NCI-H1694 treated with DMSO at 0.1 percent for 48 hours (cell line): ENCODE measurements around the gene WFDC12.
"Not testable (repeated sequence)": the region's sequence is repeated elsewhere in the genome, so short reads cannot be mapped to it uniquely, and the experiment has no call there.

Experiments
- DNase-seq: peaks from one replicate; lab custom pipeline; 2025; lab: John Stamatoyannopoulos, UW

The WFDC12 gene, protein sequence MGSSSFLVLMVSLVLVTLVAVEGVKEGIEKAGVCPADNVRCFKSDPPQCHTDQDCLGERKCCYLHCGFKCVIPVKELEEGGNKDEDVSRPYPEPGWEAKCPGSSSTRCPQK

DNA sequence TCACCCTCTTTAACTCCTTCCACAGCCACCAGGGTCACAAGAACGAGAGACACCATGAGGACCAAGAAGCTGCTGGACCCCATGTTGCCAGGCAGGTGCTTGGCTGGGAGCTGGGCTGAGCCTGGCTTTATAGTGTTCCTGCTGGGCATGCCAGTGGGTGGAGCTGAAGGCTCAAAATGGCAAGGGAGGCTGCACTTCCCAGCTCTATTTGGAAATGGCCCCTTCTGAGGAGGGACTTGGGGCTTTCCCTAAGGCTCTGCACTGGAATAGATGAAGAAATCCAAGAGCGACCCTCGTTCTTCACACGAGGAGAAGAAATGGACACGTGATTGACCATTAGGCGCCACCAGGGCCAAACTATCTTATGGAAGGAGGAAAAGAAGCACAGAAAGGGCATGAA is at the start of gene WFDC12:
Gene WFDC12, minus strand, starts transcription at position 101 of the 400 bp plus-strand sequence. Its CDS starts 18 bp downstream, at position 83.
- no peak for DNase-seq

DNA sequence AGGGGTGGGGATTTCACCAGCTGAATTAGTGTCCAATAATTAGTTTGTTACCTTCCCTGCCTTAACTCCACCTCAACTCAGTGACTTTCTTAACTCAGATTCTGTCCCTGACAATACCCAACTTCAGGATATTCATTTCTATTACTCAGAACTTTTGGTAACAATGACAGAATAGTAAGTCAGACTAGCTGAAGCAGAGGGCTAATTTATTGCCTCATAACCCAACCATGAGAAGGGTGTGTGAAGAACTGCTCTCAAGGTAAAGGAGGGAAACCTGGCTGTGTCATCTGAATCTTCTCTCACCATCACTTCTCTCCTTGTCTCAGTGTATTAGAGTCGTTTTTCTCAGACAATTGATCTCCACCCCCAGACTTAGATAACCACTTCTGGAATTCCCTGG is 49.3 kb upstream of the WFDC12 start:
- no peak for DNase-seq

DNA sequence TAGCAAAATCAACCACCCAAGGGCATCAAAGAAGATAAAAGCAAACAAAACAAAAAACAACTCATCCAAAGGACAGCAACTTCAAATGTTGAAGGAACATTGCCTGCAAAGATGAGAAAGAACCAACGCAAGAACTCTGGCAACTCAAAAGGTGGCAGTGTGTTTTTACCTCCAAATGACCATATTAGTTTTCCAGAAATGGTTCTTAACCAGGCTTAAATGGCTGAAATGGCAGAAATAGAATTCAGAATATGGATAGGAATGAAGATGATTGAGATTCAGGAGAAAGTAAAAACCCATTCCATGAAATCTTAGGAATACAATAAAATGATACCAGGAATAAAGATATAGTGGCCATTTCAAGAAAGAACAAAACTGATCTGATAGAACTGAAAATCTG is 40.6 kb upstream of the WFDC12 start:
- DNase-seq: no peak

DNA sequence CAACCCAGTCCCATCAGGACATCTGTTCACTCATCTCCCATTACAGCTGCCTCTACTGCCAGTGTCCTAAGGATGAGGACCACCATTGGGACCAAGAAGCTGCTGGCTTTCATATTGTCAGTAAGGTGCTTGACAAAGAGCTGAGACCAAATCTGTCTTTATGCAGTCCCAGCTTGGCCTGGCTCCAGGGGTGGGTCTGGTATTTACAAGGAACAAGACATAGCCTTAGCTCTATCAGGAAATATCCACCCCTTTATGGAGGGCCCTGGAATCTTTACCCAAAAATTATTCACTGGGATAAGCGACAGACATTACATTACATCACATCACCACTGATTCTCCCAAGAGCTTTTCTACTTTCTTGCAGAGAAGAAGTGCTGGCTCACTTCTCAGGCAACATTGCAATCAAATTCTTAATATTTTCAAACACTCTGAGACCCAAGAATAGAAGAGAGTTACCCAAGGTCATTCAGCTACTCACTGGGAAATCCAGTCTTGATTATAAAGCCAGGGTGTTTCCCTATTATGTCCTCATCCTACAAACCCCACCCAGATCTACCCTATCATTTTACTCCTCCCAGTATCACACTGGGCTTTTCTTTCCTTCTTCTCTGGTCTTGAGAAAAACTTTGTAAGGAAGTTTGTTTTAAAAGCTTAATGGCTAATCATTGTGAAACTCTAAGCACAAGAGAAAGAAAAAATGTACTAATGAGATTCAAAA is 39.0 kb upstream of the WFDC12 start:
- DNase-seq: no peak

DNA sequence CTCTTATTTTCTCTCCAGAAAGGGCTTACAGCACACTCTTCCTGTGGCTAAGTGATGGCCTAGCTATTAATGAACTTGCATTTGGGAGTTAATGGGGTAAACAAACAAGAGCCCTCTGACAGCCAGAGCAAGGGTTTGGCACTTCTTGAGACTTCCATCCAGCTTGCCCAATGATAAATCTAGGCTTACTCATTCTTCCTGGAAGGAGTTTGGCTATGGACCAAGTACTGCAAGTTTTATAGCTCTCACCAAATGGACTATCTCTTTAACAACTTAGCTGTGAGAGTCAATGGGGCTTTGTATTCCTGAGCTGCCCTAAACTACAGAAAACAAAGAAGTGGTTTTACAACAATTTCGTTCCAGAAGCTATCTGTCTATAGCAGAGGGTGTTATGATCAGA is 33.7 kb upstream of the WFDC12 start:
- DNase-seq: no peak

DNA sequence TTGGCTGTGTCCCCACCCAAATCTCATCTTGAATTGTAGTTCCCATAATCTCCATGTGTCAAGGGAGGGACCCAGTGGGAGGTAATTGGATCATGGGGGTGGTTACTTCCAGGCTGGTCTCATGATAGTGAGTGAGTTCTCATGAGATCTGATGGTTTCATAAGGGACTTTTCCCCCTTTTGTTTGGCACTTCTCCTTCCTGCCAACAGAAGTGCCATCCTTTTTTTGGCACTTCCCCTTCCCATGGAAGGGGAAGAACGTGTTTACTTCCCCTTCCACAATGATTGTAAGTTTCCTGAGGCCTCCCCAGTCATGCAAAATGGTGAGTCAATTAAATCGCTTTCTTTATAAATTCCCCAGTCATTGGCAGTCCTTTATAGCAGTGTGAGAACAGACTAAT is 32.4 kb upstream of the WFDC12 start:
- DNase-seq: no peak

DNA sequence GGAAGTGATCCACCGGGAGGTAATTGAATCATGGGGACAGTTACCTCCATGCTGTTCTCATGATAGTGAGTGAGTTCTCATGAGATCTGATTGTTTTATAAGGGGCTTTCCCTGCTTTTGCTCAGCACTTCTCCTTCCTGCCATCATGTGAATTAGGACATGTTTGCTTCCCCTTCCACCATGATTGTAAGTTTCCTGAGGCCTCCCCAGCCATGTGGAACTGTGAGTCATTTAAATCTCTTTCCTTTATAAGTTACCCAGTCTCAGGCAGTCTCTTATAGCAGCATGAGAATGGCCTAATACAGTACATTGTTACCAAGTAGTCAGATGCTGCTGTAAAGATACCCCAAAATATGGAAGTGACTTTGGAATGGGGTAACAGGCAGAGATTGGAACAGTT is 30.5 kb upstream of the WFDC12 start:
- DNase-seq: not testable (repeated sequence)

DNA sequence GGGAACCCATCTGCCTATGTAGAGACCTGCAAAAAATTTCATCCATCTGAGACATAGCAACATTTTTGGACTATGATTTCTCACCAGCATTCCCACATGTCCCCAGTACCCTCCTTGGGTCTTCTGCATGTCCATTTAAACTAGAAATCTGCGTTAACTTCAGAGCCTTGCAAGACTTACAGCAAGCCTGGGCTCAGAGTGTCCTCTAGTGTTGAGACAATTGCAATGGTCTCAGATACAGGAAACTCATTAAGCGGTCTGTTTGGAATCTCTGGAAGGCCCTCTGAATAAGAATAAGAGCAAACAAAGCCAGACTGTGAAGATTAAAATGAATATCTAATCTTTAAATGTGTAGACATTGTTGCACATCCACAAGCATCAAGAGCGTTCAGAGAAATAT is 29.9 kb upstream of the WFDC12 start:
- no peak for DNase-seq

DNA sequence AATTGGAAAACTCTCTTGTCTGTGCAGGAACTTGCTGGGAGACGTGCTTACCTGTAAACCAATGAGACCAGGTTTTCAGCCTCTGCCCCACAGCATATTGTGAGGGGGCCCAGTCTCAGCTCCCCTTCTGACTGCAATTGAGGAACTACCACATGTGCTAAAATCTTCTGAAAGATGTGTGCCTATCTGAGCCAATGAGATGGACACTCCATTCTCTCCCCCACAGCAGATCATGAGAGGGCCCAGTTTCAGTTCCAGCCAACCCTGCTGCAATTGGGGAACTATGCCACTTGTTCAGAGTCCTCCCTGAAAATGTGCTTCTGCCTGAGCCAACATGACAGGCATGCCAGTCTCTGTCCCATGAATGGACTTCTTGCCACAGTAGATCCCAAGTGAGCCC is 29.5 kb upstream of the WFDC12 start:
- DNase-seq: no peak

DNA sequence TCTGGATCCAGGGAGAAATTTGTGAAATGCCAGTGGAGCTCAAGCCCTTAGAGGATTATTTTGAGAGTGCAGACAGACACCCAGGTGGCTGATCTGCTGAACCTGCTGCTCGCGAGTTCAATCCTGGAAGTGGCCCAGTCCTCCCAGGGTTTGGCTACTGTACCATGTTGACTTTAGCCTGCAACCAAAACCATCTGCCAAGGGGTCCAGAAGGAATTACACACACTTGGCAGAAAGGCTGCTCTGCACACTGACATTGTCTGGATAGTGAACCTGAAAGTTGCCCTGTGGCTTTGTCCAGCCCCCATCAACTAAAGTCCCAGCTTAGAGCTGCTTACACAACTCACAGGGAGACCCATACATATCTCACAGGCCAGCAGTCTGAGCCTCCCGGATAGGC is 28.9 kb upstream of the WFDC12 start:
- DNase-seq: no peak

DNA sequence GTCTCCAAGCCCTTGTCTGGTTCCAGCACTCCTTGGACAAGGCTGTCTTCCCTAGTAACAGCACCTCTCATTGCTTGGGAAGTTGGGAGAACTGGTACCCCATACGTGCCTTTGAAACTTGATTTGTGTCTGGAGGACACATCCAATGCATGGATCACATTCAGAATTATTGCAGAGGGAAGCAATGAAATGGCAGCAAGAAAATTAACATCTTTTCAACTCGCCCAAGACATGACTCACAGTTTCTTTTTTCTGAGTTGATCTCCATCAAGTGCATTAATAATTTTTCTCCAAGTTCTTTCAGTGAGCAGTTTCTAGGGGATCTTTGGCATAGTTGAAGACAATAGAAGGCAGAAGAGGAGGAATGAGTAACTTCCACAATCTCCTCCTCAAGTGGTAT is 28.1 kb upstream of the WFDC12 start:
- DNase-seq: no peak

DNA sequence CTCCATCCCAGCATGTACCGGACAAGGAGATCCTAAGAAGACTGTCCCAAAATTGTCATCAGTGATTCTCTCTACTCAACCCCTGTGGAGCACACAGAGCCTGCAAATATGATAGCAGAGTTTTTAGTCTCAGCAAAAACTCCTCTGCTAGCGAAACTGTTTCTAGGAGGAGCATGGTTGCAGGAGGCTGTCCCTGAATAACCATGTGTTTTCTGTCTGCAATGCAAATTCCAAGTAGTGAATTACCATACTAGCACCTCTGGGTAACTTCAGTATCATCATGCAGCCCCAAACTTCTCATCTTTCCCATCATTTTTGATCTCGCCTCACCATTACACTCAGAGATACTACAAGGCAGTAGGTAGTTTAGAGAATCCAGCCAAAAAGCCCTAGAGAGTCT is 24.8 kb upstream of the WFDC12 start:
- no peak for DNase-seq

DNA sequence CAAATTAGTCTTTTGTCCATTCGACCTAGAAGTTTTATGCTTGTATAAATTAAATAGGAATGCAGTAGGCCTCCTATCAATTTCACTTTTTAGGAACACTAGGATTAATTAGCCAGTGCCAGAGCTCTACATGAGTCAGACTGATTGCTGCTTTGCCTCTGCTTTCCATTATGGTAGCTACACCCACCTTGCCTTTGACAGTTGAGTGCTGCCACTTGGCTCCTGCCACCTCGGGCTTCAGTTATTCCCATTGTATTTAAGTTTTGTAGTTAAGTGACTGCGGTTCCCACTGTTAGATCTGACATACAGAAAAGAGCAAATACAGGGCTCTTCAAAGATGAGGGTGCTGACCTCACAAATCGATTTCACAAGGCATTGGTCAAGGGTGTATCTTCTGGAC is 16.6 kb upstream of the WFDC12 start:
- no peak for DNase-seq

DNA sequence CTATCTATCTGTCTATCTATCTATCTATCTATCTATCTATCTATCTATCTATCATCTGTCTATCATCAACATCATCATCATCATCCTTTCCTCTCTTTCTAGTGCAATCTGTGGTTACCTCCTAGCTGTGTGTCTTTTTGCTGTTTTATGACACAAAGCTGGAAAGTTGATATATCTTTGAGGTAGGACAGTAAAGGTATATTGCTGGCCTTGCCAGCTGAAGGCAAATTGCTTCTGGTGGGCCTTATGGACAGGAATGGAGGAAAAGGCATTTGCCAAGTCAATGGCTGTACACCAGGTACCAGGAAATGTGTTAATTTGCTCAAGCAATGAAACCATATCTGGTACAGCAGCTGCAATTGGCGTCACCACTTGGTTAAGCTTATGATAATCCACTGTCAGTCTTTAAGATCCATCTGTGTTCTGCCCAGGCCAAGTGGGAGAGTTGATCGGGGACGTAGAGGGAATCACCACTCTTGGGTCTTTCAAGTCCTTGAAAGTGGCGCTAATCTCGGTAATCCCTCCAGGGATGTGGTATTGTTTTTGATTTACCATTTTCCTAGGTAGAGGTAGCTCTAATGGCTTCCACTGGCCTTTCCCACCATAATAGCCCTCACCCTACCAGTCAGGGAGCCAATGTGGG is 15.6 kb upstream of the WFDC12 start:
- DNase-seq: not testable (repeated sequence)

DNA sequence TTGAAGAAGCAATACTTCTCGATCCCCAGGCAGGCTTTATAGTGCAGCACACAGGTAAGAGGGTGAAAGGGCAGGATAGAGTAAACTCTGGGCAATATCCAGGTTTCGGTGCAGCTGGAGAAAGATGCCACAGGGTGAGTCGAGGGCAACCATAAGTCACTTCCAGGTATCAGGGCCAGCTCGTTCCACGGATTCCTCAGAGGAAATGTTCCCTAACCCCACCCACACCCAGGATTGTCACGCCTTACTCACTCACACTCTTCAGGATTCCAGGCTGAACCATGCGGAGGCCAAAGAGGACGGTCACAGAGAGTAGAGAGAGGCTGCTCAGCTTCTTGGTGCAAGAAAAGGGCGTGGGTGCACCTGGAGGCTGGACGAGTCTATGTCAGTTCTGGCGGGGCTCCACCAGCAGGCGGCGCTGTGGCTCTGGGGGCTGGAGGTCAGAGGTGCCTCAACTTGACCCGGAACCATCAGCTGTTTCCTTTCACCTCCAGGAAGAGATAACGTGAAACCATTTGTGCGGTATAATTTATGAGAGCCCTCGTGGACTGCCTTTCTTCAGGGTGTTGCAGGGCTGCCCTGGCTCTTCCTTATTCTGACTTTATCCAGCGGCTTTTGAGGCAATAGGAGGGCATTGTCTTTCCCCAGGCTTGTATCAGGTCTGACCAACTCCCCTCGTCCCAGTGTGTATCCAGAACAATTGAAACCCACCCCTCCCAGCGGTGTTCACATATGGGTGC is 14.5 kb upstream of the WFDC12 start:
- DNase-seq: peak; percentile 1

DNA sequence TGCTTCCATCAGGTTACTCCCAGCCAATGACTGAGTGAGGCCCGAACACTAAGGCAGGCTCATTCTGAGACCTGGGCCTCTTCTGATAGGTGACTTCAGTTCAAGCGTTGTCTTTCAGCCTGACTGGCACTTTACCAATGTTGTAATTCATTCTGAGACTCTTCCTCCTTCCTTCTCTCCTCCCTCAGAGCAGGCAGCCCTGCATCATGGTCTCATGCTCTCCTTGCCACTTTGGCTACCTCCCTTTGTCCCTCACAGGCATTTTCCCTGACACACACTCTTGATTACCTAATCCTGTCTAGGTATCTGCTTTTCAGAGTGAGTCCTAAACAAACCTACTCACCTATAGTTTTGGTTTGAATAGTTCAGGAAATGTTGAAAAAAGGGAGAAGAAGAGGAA is 12.6 kb upstream of the WFDC12 start:
- no peak for DNase-seq

DNA sequence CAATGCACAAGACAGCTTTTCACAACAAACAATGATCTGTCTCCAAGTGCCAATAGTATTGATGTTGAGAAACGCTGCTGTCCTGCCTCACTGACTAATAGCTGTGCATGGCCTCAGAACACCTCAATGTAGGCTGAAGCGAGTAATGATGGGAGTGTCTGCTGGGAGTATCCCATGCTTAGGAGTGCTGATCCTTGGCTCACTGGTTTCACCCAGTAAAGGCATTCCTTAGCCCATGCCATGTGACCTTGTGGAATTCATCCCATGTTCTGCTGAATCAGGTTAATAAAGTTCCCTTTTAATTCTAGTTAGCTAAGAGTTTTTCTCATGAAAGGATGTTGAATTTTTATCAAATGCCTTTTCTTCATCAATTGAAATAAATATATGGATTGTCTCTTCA is 3.8 kb upstream of the WFDC12 start:
- no peak for DNase-seq

DNA sequence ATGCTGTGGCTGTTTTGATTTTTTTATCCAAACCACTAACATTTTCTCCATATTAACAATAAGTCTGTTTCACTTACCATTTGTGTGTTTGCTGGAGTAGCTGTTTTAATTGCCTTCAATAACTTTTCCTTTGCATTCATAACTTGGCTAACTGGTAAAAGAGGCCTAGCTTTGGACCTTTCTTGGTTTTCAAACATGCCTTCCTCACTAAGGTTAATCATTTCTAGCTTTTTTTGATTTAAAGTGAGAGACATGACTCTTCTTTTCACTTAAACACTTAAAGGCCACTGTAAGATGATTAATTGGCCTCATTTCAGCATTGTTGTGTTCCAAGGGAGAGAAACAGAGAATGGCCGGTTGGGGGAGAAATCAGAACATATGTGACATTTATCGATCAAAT is 2.9 kb downstream of the WFDC12 start:
- no peak for DNase-seq

DNA sequence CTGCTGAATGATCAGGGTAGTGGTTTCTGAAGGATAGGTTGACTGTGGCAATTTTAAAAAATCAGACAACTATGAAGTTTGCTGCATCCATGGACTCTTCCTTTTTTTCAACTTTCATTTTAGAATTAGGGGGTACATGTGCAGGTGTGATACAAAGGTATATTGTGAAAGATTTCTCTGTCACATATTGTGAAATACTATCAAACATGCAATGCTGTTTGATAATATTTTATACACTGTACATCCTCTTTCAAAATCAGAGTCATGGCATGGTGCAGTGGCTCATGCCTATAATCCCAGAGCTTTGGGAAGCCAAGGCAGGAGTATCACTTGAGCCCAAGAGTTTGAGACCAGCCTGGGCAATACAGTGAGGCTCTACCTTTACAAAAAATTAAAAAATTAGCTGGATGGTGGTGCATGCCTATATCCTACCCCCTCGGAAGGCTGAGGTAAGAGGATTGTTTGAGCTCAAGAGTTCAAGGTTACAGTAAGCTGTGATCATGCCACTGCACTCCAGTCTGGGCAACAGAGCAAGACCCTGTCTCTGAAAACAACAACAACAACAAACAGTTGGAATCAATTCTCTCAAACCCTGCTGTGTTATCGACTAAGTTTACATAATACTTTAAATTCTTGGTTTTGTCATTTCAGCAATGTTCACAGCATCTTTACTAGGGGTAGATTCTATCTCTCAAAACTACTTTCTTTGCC is 4.6 kb downstream of the WFDC12 start:
- DNase-seq: no peak

DNA sequence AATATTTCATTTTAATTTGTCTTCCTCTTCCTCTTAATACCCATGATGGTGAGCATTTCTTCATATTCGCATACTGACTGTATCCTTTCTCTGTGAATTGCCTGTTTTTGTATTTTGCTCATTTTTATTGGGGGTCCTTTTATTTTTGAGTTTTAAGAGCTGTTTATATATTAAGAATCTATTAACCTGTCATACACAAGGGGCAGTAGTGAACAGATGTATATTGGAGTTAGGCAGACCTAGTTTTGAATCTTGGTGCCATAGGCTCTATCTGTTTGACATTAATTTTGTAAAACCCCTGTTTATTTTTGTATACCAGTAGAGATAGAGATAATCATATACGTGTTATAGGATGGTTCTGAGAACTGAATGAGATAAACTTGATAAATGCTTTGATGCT is 6.2 kb downstream of the WFDC12 start:
- DNase-seq: no peak

DNA sequence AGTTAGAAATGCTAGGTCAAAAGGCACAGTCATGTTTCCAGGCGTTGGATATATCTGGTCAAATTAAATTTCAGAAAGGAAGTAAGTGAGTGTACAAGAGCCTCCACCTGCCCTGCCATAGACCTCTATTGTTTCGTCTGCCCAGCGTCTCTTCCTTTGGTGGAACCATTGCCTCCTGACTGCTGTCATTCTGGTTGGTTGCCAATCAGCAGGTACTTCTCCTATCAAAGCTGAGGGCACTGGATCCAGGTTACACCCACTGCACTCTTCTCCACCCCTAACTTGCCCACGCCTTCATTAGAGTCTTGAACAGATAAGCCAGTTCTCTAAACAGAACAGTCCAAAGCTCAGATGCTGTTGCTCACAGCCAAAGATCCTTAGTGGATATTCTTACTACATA is 6.7 kb downstream of the WFDC12 start:
- DNase-seq: no peak

DNA sequence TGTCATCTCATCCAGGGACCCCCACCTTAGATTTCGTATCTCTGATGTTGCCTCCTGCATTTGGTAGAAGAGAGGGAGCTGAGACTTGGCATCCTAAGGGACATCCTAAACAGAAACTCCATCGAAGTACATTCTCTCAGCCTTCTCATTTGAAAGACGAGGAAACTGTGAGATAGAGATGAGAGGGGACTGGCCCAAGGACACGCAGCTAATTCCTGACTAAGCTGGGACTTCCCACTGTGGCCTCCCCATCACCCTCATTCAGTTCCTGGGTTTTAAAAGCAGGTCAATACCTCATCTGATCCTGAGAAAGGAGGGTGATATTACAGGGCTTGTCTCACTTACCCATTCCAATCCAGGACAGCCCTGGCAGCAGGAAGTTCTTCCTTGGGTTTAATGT is 8.4 kb downstream of the WFDC12 start:
- no peak for DNase-seq
